SK-N-MC (cell line): ENCODE results near the gene OTUB2.

ENCODE experiments used
- EZH2 ChIP-seq: fragments of 200-600 bp; sonication (generic); IDR thresholded peaks from one replicate; pipeline ENCODE4 v1.6.1; 2017; ENCODE audit warnings: antibody characterized with exemption
- FOXP2 ChIP-seq: optimal IDR thresholded peaks from 2 replicates; pipeline ENCODE3; 2011; ENCODE audit warnings: mild to moderate bottlenecking, moderate library complexity; ENCODE audit not compliant: insufficient read depth; ENCODE audit errors: extremely low read length, control extremely low read depth
- POLR2AphosphoS5 ChIP-seq: IDR thresholded peaks from 2 replicates; pipeline ENCODE4 v1.6.1; 2012; ENCODE audit warnings: mild to moderate bottlenecking, low read depth, low read length, borderline replicate concordance

DNA sequence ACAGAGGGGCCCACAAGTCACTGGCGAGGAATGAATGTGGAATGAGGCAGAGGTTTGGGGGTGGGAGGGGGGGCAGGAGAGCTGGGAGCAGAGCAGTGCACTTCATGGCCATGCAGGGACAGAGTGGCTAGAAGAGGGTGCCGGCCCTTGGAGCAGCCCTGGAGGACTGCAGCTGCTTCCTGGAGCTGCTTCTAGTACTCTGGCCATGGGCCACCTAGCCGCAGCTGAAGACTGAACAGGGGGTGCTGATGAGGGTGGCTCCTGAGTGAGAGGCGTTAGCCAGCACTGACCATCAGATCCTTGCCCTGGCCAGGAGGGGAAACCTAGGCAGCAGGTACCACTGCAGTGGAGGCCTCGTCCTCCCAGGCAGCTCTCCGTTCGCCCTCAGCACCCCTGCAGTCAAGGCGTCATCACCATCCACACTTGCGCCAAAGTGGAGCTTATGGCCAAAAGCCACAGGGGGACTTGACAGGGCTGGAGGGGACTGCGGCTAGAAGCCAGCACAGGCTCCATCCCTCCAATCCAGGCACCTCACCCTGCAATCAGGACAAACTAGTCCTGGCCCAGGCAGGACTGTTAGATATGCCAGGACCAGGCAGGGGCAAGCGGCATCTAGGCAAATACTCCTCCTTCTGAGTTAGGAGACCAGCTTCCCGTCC is 16.4 kb downstream of the OTUB2 start:
- no peak for TF ChIP-seq POLR2AphosphoS5
- no peak for TF ChIP-seq FOXP2
- TF ChIP-seq EZH2: no peak
